Peyer's patch (tissue), 4 donors: ENCODE measurements around the gene FARS2. TPM values are rescaled to one million over a fixed set of nuclear protein-coding genes. Genes with fewer than 3 reads are reported as not detected.

Source experiments
- DNase-seq, 3 donors: peaks; one replicate each; pipeline ENCODE4 v3.0.0-alpha.2; 2017 to 2019
- H3K27ac ChIP-seq, 4 donors: fragments of 200-600 bp; sonication (generic); one replicate each; pipeline ENCODE4 v1.5.1; 2016 to 2019
- H3K27me3 ChIP-seq, 2 donors: fragments of 200-600 bp; sonication (generic); one replicate each; pipeline ENCODE4 v1.5.1; 2019
- H3K36me3 ChIP-seq, 3 donors: fragments of 200-600 bp; sonication (generic); one replicate each; pipeline ENCODE4 v1.5.1; 2016 to 2019
- H3K4me1 ChIP-seq, 4 donors: fragments of 200-600 bp; sonication (generic); one replicate each; pipeline ENCODE4 v1.5.1; 2016 to 2019
- H3K4me3 ChIP-seq, 4 donors: fragments of 200-600 bp; sonication (generic); 1 replicate in 3 of 4; 2 replicates in 1 of 4; pipeline ENCODE4 v1.5.1; 2016 to 2019; ENCODE audit warnings: mild to moderate bottlenecking in 1 of 4
- H3K9me3 ChIP-seq, 4 donors: fragments of 200-600 bp; sonication (generic); one replicate each; pipeline ENCODE4 v1.5.1; 2016 to 2019; ENCODE audit warnings: mild to moderate bottlenecking in 1 of 4
- CTCF ChIP-seq, 6 experiments: fragments of 450-650 bp in 4 of 6; fragments of 200-600 bp in 2 of 6; sonication (generic) in 1 of 6; IDR thresholded peaks; one replicate each; pipeline ENCODE4 v1.5.1; 2017 to 2019; ENCODE audit warnings: antibody characterized with exemption in 6 of 6, mild to moderate bottlenecking in 3 of 6, moderate library complexity in 1 of 6
- POLR2A ChIP-seq, 2 donors: fragments of 450-650 bp; IDR thresholded peaks; one replicate each; pipeline ENCODE4 v1.5.1; 2017; ENCODE audit warnings: antibody characterized with exemption in 2 of 2, mild to moderate bottlenecking in 2 of 2, moderate library complexity in 2 of 2
- total RNA-seq, 4 donors: library from RNA; depleted of rRNA; stranded (reverse); fragments of >200 nt; gene quantifications; one replicate each; pipeline ENCODE4 v1.1.0, GENCODE V29; 2016

FARS2 gene
- total RNA-seq, 4 donors from 2014 or later: 9.5 to 42.1 (median 17.1) TPM

GRCh38 chr6:5712349-5713215 lies 451.3 kb downstream of the FARS2 start:
- TF ChIP-seq POLR2A (IDR thresholded peaks at IDR 0.05): no peak
- TF ChIP-seq CTCF (IDR thresholded peaks at IDR 0.05): no peak
- Histone ChIP-seq H3K36me3 (no peaks in the 10 kb centered on the region), H3K9me3 (peaks cover 0 to 8% (median 3%) of the 10 kb centered on the region in 4 donors), H3K27ac (peak overlapping the region in 3 of 4 donors; percentile 46 to 72 (median 70)), H3K4me3 (peak overlapping the region in 1 of 4 donors; percentile 10), H3K27me3 (no peaks in the 10 kb centered on the region), H3K4me1 (peaks cover 0 to 9% (median 0%) of the 10 kb centered on the region in 4 donors)
- no peak for DNase-seq

GRCh38 chr6:5713519-5713918 lies 452.2 kb downstream of the FARS2 start:
- no peak overlapping the region for H3K4me3 ChIP-seq
- H3K9me3 ChIP-seq: peaks cover 0 to 8% (median 3%) of the 10 kb centered on the region in 4 donors
- H3K36me3 ChIP-seq: no peaks in the 10 kb centered on the region
- H3K27ac ChIP-seq: no peak overlapping the region
- H3K4me1 ChIP-seq: peaks cover 0 to 9% (median 0%) of the 10 kb centered on the region in 4 donors
- H3K27me3 ChIP-seq: no peaks in the 10 kb centered on the region
- TF ChIP-seq POLR2A (IDR thresholded peaks at IDR 0.05) (no peak), CTCF (IDR thresholded peaks at IDR 0.05) (no peak)
- DNase-seq: no peak

GRCh38 chr6:5718231-5718947 lies 457.1 kb downstream of the FARS2 start:
- DNase-seq: no peak
- Histone ChIP-seq H3K27ac (peak overlapping the region in 1 of 4 donors; percentile 44), H3K4me3 (no peak overlapping the region), H3K4me1 (no peaks in the 10 kb centered on the region), H3K9me3 (peaks cover 0 to 8% (median 3%) of the 10 kb centered on the region in 4 donors), H3K36me3 (no peaks in the 10 kb centered on the region), H3K27me3 (no peaks in the 10 kb centered on the region)
- no peak for TF ChIP-seq CTCF (IDR thresholded peaks at IDR 0.05)
- no peak for TF ChIP-seq POLR2A (IDR thresholded peaks at IDR 0.05)

GRCh38 chr6:5723841-5724691 lies 462.8 kb downstream of the FARS2 start:
- peak overlapping the region in 3 of 4 donors; percentile 52 to 84 (median 83) for H3K27ac ChIP-seq

More at GRCh38 chr6:5723841-5724691, 462.8 kb downstream of the FARS2 start:
- Histone ChIP-seq H3K4me1 (no peaks in the 10 kb centered on the region), H3K4me3 (peak overlapping the region in 2 of 4 donors; percentile 22 to 38), H3K36me3 (no peaks in the 10 kb centered on the region), H3K27me3 (no peaks in the 10 kb centered on the region), H3K9me3 (no peaks in the 10 kb centered on the region)
- peak in 2 of 3 donors; percentile 77 to 78 for DNase-seq
- TF ChIP-seq POLR2A (IDR thresholded peaks at IDR 0.05): no peak
- TF ChIP-seq CTCF (IDR thresholded peaks at IDR 0.05): no peak
